HG03460 (cell line): ENCODE results near the gene SMOC2.
"Not testable (repeated sequence)": the region's sequence is repeated elsewhere in the genome, so short reads cannot be mapped to it uniquely, and the experiment has no call there.

ENCODE experiments used
- ATAC-seq: cut with Tn5 transposase; IDR thresholded peaks from one replicate; pipeline ENCODE4 v1.9.1; 2021; ENCODE audit not compliant: unreplicated experiment

SMOC2 gene

GRCh38 chr6:168674595-168674994, 233.6 kb downstream of the SMOC2 start:
- no peak for ATAC-seq

DNA sequence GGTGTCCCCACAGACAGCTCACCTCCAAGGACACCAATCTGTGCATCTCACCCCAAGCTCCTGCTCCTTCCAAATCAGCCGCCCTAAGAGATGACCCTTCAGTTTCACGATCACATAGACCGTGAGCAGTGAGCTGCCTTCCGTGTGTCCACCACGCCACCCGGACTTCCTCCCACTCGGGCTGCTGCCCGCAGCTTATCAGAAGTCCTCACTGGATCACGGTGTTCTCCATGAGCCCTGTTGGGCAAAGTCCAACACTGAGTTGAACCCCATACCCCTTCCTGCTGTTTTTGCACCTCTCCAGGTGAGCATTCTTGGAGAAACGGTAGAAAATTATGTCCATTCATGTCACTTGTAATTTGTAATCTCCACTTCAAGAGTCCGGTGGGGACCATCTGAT, 234.4 kb downstream of the SMOC2 start:
- no peak for ATAC-seq

DNA sequence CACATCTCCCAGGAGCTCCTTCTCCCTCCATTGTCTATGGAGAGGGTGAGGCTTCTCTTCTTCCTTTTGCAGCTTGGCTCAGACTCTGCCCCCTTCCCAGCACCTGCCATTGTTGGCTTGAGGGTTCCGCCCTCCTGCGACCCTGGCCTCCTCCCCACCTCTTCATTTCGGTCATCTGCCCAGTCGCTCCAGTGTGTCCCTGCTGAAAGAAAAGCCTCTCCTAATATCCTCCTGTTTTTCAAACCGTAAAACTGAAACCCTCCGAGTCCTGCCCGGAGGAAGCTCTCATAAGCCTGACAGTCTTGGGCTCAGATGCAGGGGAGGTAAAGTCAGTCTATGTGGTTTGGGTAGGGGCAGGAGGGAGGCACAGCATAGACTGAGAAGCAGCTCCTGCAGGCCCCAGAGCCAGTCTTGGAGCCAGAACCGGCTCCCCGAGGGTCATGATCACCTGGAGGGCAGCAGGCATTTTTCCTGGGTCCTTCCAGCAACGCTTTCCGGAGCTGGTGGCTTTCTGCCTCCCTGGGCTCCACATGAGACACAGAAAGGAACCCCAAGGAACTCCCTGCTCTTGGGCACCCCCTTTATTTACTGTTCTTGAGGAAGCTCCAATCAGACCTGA, 235.1 kb downstream of the SMOC2 start:
- no peak for ATAC-seq

GRCh38 chr6:168676552-168677322, 235.8 kb downstream of the SMOC2 start:
- ATAC-seq, result no peak

GRCh38 chr6:168677323-168677781, 236.4 kb downstream of the SMOC2 start:
- ATAC-seq, result not testable (repeated sequence)

GRCh38 chr6:168678077-168678476, 237.1 kb downstream of the SMOC2 start:
- no peak for ATAC-seq

DNA sequence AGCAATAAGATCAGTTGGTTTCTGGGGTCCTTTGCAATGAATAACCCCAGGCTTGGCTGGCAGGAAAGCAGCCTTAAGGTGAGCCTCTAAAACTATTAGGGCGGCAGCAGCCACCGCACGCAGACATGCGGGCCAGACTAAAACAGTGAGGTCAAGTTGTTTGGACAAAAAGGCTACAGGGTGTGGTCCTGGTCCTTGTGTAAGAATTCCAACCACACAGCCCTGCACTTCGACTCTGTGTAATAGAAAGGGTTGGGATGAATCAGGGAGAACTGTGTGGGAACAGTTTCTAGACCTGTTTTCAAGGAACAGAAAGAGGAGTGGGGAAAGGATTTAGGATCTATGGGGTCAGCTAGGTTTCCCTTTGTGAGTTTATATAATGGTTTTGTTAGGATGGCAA, 237.6 kb downstream of the SMOC2 start:
- ATAC-seq, result no peak

DNA sequence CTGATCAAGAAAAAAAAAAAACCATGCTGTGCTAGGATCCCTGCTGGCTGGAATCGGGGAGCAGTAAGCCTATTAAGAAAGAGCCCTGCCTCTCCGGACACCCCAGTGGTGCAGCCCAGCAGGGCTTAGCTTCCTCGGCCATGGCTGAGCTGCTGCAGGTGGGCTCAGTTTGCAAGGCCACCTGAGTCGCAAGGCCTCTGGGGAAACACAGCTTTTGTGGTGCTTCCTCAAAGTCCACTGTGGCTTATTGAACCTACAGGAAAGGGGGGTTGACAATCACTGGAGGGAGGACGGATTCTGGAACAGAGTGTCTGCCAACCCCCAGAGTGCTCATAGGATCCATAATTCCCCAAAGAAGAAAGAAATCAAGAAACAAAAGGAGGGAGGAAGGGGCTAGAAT, 240.8 kb downstream of the SMOC2 start:
- no peak for ATAC-seq

GRCh38 chr6:168683621-168684020, 242.6 kb downstream of the SMOC2 start:
- ATAC-seq, result no peak

DNA sequence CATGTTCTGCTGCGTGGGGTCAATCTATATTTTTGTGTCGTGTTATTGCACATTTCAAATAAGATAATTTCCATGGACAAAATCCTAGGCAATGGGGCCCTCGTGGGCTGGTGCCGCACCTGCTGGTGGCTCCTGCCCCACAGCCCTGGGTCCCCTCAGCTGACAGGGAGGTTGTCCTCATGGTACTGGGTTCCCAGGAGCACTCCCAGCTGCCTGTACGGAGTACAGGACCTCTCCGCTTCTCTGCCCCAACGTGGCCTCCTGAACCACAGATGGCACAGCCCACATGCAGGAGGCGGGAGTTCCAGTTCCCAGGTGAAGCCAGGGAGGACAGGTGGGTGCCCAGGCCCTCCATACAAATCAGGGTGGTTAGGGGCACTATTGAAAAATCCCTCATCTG, 243.5 kb downstream of the SMOC2 start:
- ATAC-seq, result no peak

- ATAC-seq, result no peak
Measured at GRCh38 chr6:168684906-168685305, 243.9 kb downstream of the SMOC2 start.

GRCh38 chr6:168686029-168686738, 245.2 kb downstream of the SMOC2 start:
- ATAC-seq, result no peak

DNA sequence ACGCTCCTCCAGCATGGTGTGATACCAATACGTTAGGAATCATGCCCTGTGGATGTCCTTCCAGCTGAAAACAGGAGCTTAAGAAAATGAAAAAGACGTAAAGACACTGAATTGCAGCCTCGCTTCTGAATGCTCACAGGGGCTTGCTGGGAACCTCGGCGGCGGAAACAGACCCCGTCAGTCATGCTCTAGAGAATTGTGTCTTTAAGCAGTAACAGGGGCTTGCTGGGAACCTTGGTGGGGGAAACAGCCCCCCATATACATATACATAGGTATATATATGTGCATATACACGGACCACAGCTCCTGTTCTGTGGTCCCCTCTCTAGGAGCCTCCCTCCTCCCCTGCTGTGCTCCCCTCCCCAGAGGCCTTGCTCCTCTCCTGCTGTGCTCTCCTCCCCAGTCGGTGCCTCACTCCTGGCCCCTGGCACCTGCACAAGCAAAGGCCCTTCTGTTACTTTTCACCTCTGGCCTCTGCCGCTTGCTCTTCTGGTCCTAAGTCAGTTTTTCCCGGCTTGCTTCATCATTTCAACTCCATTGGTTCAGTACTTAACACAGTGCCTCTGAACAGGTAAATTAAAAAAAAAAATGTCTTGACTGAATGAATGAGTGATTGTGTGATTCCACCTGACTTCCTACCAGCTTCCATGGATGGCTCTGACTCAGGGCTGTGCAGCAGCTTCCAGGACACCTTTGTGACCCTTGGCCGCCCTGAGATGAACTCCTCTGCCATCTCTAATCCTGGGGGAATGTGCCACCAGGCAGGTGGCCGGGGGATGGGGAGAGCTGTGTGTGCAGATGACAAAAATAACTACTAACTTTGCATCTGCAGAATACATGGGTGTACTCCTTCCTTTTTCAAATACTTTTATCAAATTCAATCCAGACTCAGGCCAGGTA, 246.1 kb downstream of the SMOC2 start:
- ATAC-seq, result no peak

- ATAC-seq, result no peak
Measured at GRCh38 chr6:168690271-168690670, 249.3 kb downstream of the SMOC2 start.

DNA sequence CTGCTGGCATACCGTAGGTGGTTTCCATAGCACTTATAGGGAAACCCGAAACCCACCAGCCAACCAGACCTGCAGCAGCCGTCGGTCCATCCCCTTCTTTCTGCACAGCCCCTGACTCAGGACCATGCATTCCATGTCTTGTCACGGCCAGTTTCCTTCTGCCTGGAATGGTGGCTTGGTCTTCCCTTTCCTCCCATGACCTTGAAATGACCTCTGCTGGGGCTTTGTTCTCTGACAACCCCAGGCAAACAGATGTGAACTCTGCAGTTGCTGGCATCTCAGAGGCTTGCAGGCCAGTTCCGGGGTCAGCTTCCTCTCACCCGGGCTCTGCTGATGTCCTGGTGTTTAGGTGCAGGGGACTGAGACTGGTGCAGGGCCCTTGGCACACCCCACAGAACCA, 250.8 kb downstream of the SMOC2 start:
- no peak for ATAC-seq

GRCh38 chr6:168692193-168692914, 251.4 kb downstream of the SMOC2 start:
- no peak for ATAC-seq

- ATAC-seq, result not testable (repeated sequence)
Measured at GRCh38 chr6:168692915-168693257, 251.9 kb downstream of the SMOC2 start.

- ATAC-seq, result not testable (repeated sequence)
Measured at GRCh38 chr6:168694797-168695196, 253.8 kb downstream of the SMOC2 start.

DNA sequence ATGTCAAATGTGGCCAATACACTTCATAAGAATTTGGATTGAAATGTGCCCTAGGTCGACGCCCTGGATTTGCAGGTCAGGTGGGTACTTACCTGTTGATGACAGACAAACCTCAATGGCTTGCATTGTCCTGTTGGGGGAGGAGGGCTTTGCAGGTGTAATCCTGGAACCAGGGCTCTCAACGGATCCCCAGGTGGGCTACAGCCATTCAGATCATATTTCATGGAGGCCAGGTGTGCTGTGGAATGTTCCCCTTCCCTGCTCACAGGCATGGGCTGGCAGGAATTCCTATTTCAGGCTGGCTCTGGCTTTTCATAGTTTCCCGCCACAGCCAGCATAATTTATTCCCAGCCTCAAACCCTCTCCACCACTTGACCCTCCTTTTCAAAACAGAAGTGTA, 254.7 kb downstream of the SMOC2 start:
- ATAC-seq, result no peak

GRCh38 chr6:168698923-168699322, 257.9 kb downstream of the SMOC2 start:
- ATAC-seq, result no peak
